DND-41 (cell line): ENCODE measurements around the gene WAC.

Experiments
- ATAC-seq: fragments of 200-7000 bp; cut with Tn5 transposase; 3 replicates; pipeline ENCODE4 v1.9.1; 2021; ENCODE audit warnings: low read depth; ENCODE audit not compliant: insufficient read depth
- DNase-seq: peaks from one replicate; pipeline ENCODE4 v3.0.0-alpha.2; 2020
- H2AFZ ChIP-seq: 2 replicates; pipeline ENCODE4 v1.6.0; 2012; ENCODE audit warnings: low read depth, low read length
- H3K27ac ChIP-seq: 2 replicates; pipeline ENCODE4 v1.5.1; 2012; ENCODE audit warnings: low read length, inconsistent platforms
- H3K27me3 ChIP-seq: fragments of 200-600 bp; sonication (generic); 2 replicates; pipeline ENCODE4 v1.6.0; 2012; ENCODE audit warnings: low read length, mild to moderate bottlenecking, inconsistent platforms; ENCODE audit not compliant: insufficient read depth, poor library complexity
- H3K36me3 ChIP-seq: 2 replicates; pipeline ENCODE4 v1.5.1; 2012; ENCODE audit warnings: low read length, inconsistent platforms; ENCODE audit not compliant: insufficient read depth
- H3K4me1 ChIP-seq: 2 replicates; pipeline ENCODE4 v1.5.1; 2012; ENCODE audit warnings: mild to moderate bottlenecking, low read length; ENCODE audit not compliant: insufficient read depth
- H3K4me2 ChIP-seq: 2 replicates; pipeline ENCODE4 v1.6.0; 2012; ENCODE audit warnings: mild to moderate bottlenecking, moderate library complexity, low read length, inconsistent platforms; ENCODE audit not compliant: insufficient read depth
- H3K4me3 ChIP-seq, 2 experiments: fragments of 200-600 bp in 1 of 2; shearing (Covaris generic) in 1 of 2; 2 replicates each; pipeline ENCODE4 v1.5.1; 2012 to 2016; ENCODE audit warnings: inconsistent platforms in 2 of 2, low read length in 2 of 2, mild to moderate bottlenecking in 2 of 2, low read depth in 1 of 2, moderate library complexity in 1 of 2
- H3K79me2 ChIP-seq: 2 replicates; pipeline ENCODE4 v1.6.0; 2012; ENCODE audit warnings: low read length, inconsistent platforms; ENCODE audit not compliant: insufficient read depth
- H3K9ac ChIP-seq: 2 replicates; pipeline ENCODE4 v1.6.0; 2012; ENCODE audit warnings: low read depth, mild to moderate bottlenecking, inconsistent platforms, low read length, moderate library complexity
- H3K9me3 ChIP-seq: 2 replicates; pipeline ENCODE4 v1.5.1; 2012; ENCODE audit warnings: low read length, moderate library complexity, mild to moderate bottlenecking, inconsistent platforms; ENCODE audit not compliant: insufficient read depth, severe bottlenecking
- H4K20me1 ChIP-seq: 2 replicates; pipeline ENCODE4 v1.6.0; 2012; ENCODE audit warnings: low read length; ENCODE audit not compliant: insufficient read depth
- CTCF ChIP-seq: IDR thresholded peaks from 2 replicates; pipeline ENCODE4 v1.5.1; 2012; ENCODE audit warnings: borderline replicate concordance, low read length, moderate library complexity, mild to moderate bottlenecking; ENCODE audit not compliant: poor library complexity, severe bottlenecking; ENCODE audit errors: extremely low read depth
- EZH2 ChIP-seq: IDR thresholded peaks from 3 replicates; pipeline ENCODE4 v1.6.1; 2012; ENCODE audit warnings: borderline replicate concordance, low read depth, mild to moderate bottlenecking, moderate library complexity, low read length, inconsistent platforms; ENCODE audit not compliant: severe bottlenecking

Gene WAC

GRCh38 chr10:28616514-28616913 lies 83.6 kb downstream of the WAC start:
- no peak overlapping the region for H3K4me2 ChIP-seq
- no peaks in the 10 kb centered on the region for H3K79me2 ChIP-seq
- DNase-seq (no peak), ATAC-seq (no peak)
- TF ChIP-seq CTCF (no peak), EZH2 (no peak)
- H3K4me3 ChIP-seq: no peak overlapping the region
- H3K9ac ChIP-seq: no peak overlapping the region
- peaks cover 90% of the 10 kb centered on the region for H3K36me3 ChIP-seq
- H4K20me1 ChIP-seq: peaks cover 10% of the 10 kb centered on the region; the same call in 1 of the 2 replicates
- no peaks in the 10 kb centered on the region for H3K9me3 ChIP-seq
- no peaks in the 10 kb centered on the region for H3K27me3 ChIP-seq
- H2AFZ ChIP-seq: no peak overlapping the region
- H3K27ac ChIP-seq: no peak overlapping the region
- H3K4me1 ChIP-seq: no peaks in the 10 kb centered on the region

GRCh38 chr10:28619455-28619854 lies 86.5 kb downstream of the WAC start:
- no peak overlapping the region for H3K4me3 ChIP-seq
- DNase-seq (no peak), ATAC-seq (no peak)
- H3K36me3 ChIP-seq: peaks cover 67% of the 10 kb centered on the region
- no peak overlapping the region for H2AFZ ChIP-seq
- TF ChIP-seq CTCF (no peak), EZH2 (no peak)
- H3K27me3 ChIP-seq: no peaks in the 10 kb centered on the region
- no peaks in the 10 kb centered on the region for H3K4me1 ChIP-seq
- no peaks in the 10 kb centered on the region for H3K9me3 ChIP-seq
- H4K20me1 ChIP-seq: peaks cover 5% of the 10 kb centered on the region; the same call in 1 of the 2 replicates
- H3K9ac ChIP-seq: no peak overlapping the region
- H3K79me2 ChIP-seq: no peaks in the 10 kb centered on the region
- H3K4me2 ChIP-seq: no peak overlapping the region
- no peak overlapping the region for H3K27ac ChIP-seq

GRCh38 chr10:28620251-28620650 lies 87.3 kb downstream of the WAC start:
- H3K27ac ChIP-seq: no peak overlapping the region
- H3K4me3 ChIP-seq: no peak overlapping the region
- no peaks in the 10 kb centered on the region for H3K27me3 ChIP-seq
- ATAC-seq (no peak), DNase-seq (no peak)
- H4K20me1 ChIP-seq: peaks cover 5% of the 10 kb centered on the region; the same call in 1 of the 2 replicates
- no peaks in the 10 kb centered on the region for H3K79me2 ChIP-seq
- H3K9me3 ChIP-seq: no peaks in the 10 kb centered on the region
- no peaks in the 10 kb centered on the region for H3K4me1 ChIP-seq
- no peak overlapping the region for H3K4me2 ChIP-seq
- no peak overlapping the region for H3K9ac ChIP-seq
- H2AFZ ChIP-seq: no peak overlapping the region
- TF ChIP-seq CTCF (no peak), EZH2 (no peak)
- H3K36me3 ChIP-seq: peaks cover 59% of the 10 kb centered on the region

DNA sequence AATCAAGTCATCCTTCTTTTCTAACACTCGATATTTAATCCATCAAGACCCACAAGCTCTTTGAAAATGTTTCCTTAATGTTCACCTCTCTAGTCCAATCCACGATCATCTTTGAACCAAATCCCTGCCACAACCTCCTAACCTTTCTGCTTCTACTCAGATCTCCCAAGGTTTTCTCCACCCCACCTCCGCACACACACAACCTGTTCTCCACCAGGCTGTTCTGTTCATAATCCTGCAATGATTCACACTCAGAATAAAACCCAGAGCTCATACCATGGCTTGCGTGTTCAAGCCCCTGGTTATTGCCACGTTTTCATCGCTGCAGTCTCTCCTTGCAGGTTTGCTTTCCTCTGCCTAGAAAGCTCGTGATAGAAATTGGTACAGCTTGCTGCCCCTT lies 90.6 kb downstream of the WAC start:
- no peak overlapping the region for H3K4me3 ChIP-seq
- DNase-seq (no peak), ATAC-seq (no peak)
- no peak for TF ChIP-seq CTCF
- TF ChIP-seq EZH2: no peak
- no peak overlapping the region for H3K27ac ChIP-seq
- H3K36me3 ChIP-seq: peaks cover 26% of the 10 kb centered on the region
- H3K9me3 ChIP-seq: no peaks in the 10 kb centered on the region
- H3K9ac ChIP-seq: no peak overlapping the region
- no peaks in the 10 kb centered on the region for H3K4me1 ChIP-seq
- H4K20me1 ChIP-seq: peaks cover 7% of the 10 kb centered on the region; the same call in 1 of the 2 replicates
- H3K79me2 ChIP-seq: no peaks in the 10 kb centered on the region
- no peak overlapping the region for H3K4me2 ChIP-seq
- H2AFZ ChIP-seq: no peak overlapping the region
- no peaks in the 10 kb centered on the region for H3K27me3 ChIP-seq
